Measurements from ENCODE around the gene MGAT4C. TPM values are rescaled to one million over a fixed set of nuclear protein-coding genes. Genes with fewer than 3 reads are reported as not detected.

The MGAT4C gene
- total RNA-seq, 1 donor from 2014 or later, result not detected

DNA sequence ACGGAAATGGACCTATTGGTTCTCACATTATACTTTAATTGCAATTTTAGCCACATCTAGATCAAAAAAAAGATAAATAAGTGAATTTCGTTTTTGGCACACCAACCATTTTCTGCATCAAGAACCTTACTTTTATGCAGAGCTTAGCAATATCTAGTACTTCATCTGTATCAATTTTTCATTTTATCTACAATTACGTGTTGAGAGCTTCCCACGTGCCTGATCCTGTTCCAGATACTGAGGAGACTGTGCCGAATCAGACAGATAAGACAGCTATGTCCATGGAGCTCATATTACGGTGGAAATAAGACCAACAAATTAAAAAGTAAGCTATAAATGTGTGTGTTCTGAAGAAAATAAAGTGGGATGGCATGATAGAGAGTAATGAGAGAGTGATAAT is 101.6 kb downstream of the MGAT4C start:
- Histone ChIP-seq H3K79me2 (ENCODE audit: low read depth) (no peaks in the 10 kb centered on the region), H3K4me3 (no peak overlapping the region), H3K27me3 (no peaks in the 10 kb centered on the region), H3K36me3 (no peaks in the 10 kb centered on the region), H3K4me2 (no peak overlapping the region), H4K20me1 (ENCODE audit: low read depth) (no peaks in the 10 kb centered on the region), H3K4me1 (no peaks in the 10 kb centered on the region), H3K9ac (no peak overlapping the region), H3F3A (ENCODE audit: low read depth) (no peaks in the 10 kb centered on the region), H2AFZ (replicated peaks) (no peak overlapping the region), H3K27ac (no peak overlapping the region), H3K9me3 (ENCODE audit: low read depth) (no peaks in the 10 kb centered on the region)
- Mint-ChIP-seq H3K4me1 (no peaks in the 10 kb centered on the region), H3K4me3 (no peak overlapping the region), H3K9me3 (no peaks in the 10 kb centered on the region), H3K27ac (no peak overlapping the region), H3K27me3 (ENCODE audit: insufficient read depth, low read depth) (no peaks in the 10 kb centered on the region), H3K36me3 (no peaks in the 10 kb centered on the region)
- DNase-seq (ENCODE audit: low spot score), result no peak
- TF ChIP-seq EZH2phosphoT487 (IDR thresholded peaks at IDR 0.05) (no peak), EZH2 (IDR thresholded peaks at IDR 0.05) (no peak)
- TF ChIP-seq, protein P1, sequence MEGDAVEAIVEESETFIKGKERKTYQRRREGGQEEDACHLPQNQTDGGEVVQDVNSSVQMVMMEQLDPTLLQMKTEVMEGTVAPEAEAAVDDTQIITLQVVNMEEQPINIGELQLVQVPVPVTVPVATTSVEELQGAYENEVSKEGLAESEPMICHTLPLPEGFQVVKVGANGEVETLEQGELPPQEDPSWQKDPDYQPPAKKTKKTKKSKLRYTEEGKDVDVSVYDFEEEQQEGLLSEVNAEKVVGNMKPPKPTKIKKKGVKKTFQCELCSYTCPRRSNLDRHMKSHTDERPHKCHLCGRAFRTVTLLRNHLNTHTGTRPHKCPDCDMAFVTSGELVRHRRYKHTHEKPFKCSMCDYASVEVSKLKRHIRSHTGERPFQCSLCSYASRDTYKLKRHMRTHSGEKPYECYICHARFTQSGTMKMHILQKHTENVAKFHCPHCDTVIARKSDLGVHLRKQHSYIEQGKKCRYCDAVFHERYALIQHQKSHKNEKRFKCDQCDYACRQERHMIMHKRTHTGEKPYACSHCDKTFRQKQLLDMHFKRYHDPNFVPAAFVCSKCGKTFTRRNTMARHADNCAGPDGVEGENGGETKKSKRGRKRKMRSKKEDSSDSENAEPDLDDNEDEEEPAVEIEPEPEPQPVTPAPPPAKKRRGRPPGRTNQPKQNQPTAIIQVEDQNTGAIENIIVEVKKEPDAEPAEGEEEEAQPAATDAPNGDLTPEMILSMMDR (IDR thresholded peaks at IDR 0.05), result no peak

DNA sequence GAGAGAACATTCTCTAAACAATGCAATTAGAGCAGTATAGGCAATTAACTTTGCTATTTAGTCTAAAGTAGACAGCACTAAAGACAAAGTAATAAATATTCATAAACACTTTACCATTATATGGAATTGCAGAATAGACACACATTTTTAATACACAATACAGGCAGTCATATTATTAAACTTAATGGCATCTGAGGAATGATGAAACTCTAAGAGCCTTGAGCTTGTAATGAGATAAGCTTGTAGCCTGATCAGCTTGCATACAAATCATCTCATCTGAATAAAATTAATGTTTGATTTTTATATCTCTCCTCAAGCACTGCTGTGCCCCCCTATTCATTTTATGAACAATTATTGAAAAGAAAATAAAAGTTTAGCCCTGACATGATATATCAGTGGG is 107.6 kb downstream of the MGAT4C start:
- TF ChIP-seq EZH2phosphoT487 (IDR thresholded peaks at IDR 0.05) (no peak), EZH2 (IDR thresholded peaks at IDR 0.05) (no peak)
- TF ChIP-seq, protein P1 (IDR thresholded peaks at IDR 0.05), result no peak
- no peaks in the 10 kb centered on the region for H3K9me3 Mint-ChIP-seq
- no peak overlapping the region for H3K4me2 ChIP-seq
- H3K27ac Mint-ChIP-seq, result no peak overlapping the region
- H3K4me1 ChIP-seq, result no peaks in the 10 kb centered on the region
- no peaks in the 10 kb centered on the region for H4K20me1 ChIP-seq (ENCODE audit: low read depth)
- no peaks in the 10 kb centered on the region for H3K36me3 ChIP-seq
- H3K36me3 Mint-ChIP-seq, result no peaks in the 10 kb centered on the region
- no peaks in the 10 kb centered on the region for H3K79me2 ChIP-seq (ENCODE audit: low read depth)
- no peaks in the 10 kb centered on the region for H3K27me3 ChIP-seq
- H2AFZ ChIP-seq (replicated peaks), result no peak overlapping the region
- H3K27ac ChIP-seq, result no peak overlapping the region
- H3K4me3 Mint-ChIP-seq, result no peak overlapping the region
- H3K9ac ChIP-seq, result no peak overlapping the region
- H3F3A ChIP-seq (ENCODE audit: low read depth), result no peaks in the 10 kb centered on the region
- H3K4me1 Mint-ChIP-seq, result no peaks in the 10 kb centered on the region
- H3K9me3 ChIP-seq (ENCODE audit: low read depth), result no peaks in the 10 kb centered on the region
- DNase-seq (ENCODE audit: low spot score), result no peak
- no peak overlapping the region for H3K4me3 ChIP-seq
- no peaks in the 10 kb centered on the region for H3K27me3 Mint-ChIP-seq (ENCODE audit: insufficient read depth, low read depth)

DNA sequence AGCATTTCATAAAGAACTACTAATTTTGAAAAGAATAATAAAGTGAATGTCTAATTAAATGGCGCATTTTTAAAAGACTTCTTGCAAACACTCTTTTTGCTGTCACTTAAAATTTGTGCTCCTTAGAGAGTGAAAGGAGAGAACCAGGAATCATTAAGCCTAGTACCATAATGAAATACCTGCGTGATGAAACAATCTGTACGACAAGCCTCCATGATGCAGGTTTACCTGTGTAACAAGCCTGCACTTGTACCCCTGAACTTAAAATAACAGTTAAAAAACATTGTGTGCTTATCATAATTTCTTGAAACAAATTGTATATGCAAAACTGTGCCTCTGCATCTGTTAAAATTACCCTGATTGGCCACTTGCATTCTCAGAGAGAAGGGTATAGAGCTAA is 108.1 kb downstream of the MGAT4C start:
- Histone ChIP-seq H3K9me3 (ENCODE audit: low read depth) (no peaks in the 10 kb centered on the region), H3K79me2 (ENCODE audit: low read depth) (no peaks in the 10 kb centered on the region), H3F3A (ENCODE audit: low read depth) (no peaks in the 10 kb centered on the region), H3K27ac (no peak overlapping the region), H2AFZ (replicated peaks) (no peak overlapping the region), H3K4me3 (no peak overlapping the region), H3K4me2 (no peak overlapping the region), H3K9ac (no peak overlapping the region), H3K27me3 (no peaks in the 10 kb centered on the region), H3K36me3 (no peaks in the 10 kb centered on the region), H4K20me1 (ENCODE audit: low read depth) (no peaks in the 10 kb centered on the region), H3K4me1 (no peaks in the 10 kb centered on the region)
- no peak for DNase-seq (ENCODE audit: low spot score)
- TF ChIP-seq, protein P1 (IDR thresholded peaks at IDR 0.05), result no peak
- TF ChIP-seq EZH2phosphoT487 (IDR thresholded peaks at IDR 0.05), result no peak
- TF ChIP-seq EZH2 (IDR thresholded peaks at IDR 0.05), result no peak
- no peaks in the 10 kb centered on the region for H3K27me3 Mint-ChIP-seq (ENCODE audit: insufficient read depth, low read depth)
- H3K4me1 Mint-ChIP-seq, result no peaks in the 10 kb centered on the region
- H3K9me3 Mint-ChIP-seq, result no peaks in the 10 kb centered on the region
- no peak overlapping the region for H3K27ac Mint-ChIP-seq
- H3K4me3 Mint-ChIP-seq, result no peak overlapping the region
- H3K36me3 Mint-ChIP-seq, result no peaks in the 10 kb centered on the region
